IPS-18a (cell line): ENCODE results near the gene TUG1.

Experiments
- H3K27ac ChIP-seq: one replicate; pipeline ENCODE4 v1.5.1; 2013; ENCODE audit warnings: low read length
- H3K27me3 ChIP-seq: one replicate; pipeline ENCODE4 v1.6.1; 2013; ENCODE audit warnings: mild to moderate bottlenecking, low read length; ENCODE audit not compliant: control insufficient read depth, insufficient read depth
- H3K36me3 ChIP-seq: one replicate; pipeline ENCODE4 v1.6.1; 2013; ENCODE audit warnings: low read depth, low read length; ENCODE audit not compliant: control insufficient read depth
- H3K4me1 ChIP-seq: one replicate; pipeline ENCODE4 v1.6.1; 2013; ENCODE audit warnings: low read depth, low read length; ENCODE audit not compliant: control insufficient read depth
- H3K4me3 ChIP-seq: one replicate; pipeline ENCODE4 v1.5.1; 2013; ENCODE audit warnings: low read length
- H3K9ac ChIP-seq: one replicate; pipeline ENCODE4 v1.6.1; 2013; ENCODE audit warnings: mild to moderate bottlenecking, low read length, moderate library complexity
- H3K9me3 ChIP-seq: one replicate; pipeline ENCODE4 v1.6.1; 2013; ENCODE audit warnings: low read depth, low read length; ENCODE audit not compliant: control insufficient read depth

Gene TUG1

GRCh38 chr22:30979932-30980331 lies 10.9 kb downstream of the TUG1 start:
- H3K9me3 ChIP-seq: peaks cover 19% of the 10 kb centered on the region
- no peak overlapping the region for H3K9ac ChIP-seq
- H3K4me1 ChIP-seq: no peaks in the 10 kb centered on the region
- peaks cover 31% of the 10 kb centered on the region for H3K36me3 ChIP-seq
- H3K27me3 ChIP-seq: no peaks in the 10 kb centered on the region
- no peak overlapping the region for H3K27ac ChIP-seq
- no peak overlapping the region for H3K4me3 ChIP-seq

- Histone ChIP-seq H3K9me3 (peaks cover 8% of the 10 kb centered on the region), H3K36me3 (peaks cover 14% of the 10 kb centered on the region), H3K9ac (no peak overlapping the region), H3K27me3 (no peaks in the 10 kb centered on the region), H3K27ac (no peak overlapping the region), H3K4me3 (no peak overlapping the region), H3K4me1 (no peaks in the 10 kb centered on the region)
These were observed 13.4 kb downstream of the TUG1 start for GRCh38 chr22:30982512-30982911.

GRCh38 chr22:30984317-30984716 lies 15.3 kb downstream of the TUG1 start:
- H3K4me3 ChIP-seq: no peak overlapping the region
- H3K27ac ChIP-seq: no peak overlapping the region
- H3K4me1 ChIP-seq: no peaks in the 10 kb centered on the region
- no peaks in the 10 kb centered on the region for H3K27me3 ChIP-seq
- no peaks in the 10 kb centered on the region for H3K9me3 ChIP-seq
- H3K9ac ChIP-seq: no peak overlapping the region
- H3K36me3 ChIP-seq: no peaks in the 10 kb centered on the region

GRCh38 chr22:30985561-30986208 lies 16.6 kb downstream of the TUG1 start:
- no peak overlapping the region for H3K27ac ChIP-seq
- H3K9ac ChIP-seq: no peak overlapping the region
- no peak overlapping the region for H3K4me3 ChIP-seq
- H3K4me1 ChIP-seq: no peaks in the 10 kb centered on the region
- no peaks in the 10 kb centered on the region for H3K27me3 ChIP-seq
- H3K9me3 ChIP-seq: no peaks in the 10 kb centered on the region
- no peaks in the 10 kb centered on the region for H3K36me3 ChIP-seq

- no peak overlapping the region for H3K27ac ChIP-seq
- H3K36me3 ChIP-seq: no peaks in the 10 kb centered on the region
- H3K9ac ChIP-seq: no peak overlapping the region
- H3K4me1 ChIP-seq: no peaks in the 10 kb centered on the region
- no peak overlapping the region for H3K4me3 ChIP-seq
- H3K27me3 ChIP-seq: no peaks in the 10 kb centered on the region
- no peaks in the 10 kb centered on the region for H3K9me3 ChIP-seq
These were observed 20.4 kb downstream of the TUG1 start for GRCh38 chr22:30989474-30989873.

GRCh38 chr22:30990690-30991089 lies 21.6 kb downstream of the TUG1 start:
- no peaks in the 10 kb centered on the region for H3K4me1 ChIP-seq

GRCh38 chr22:30992565-30992964 lies 23.5 kb downstream of the TUG1 start:
- no peak overlapping the region for H3K27ac ChIP-seq
- no peaks in the 10 kb centered on the region for H3K9me3 ChIP-seq

More at GRCh38 chr22:30990690-30991089, 21.6 kb downstream of the TUG1 start:
- no peak overlapping the region for H3K4me3 ChIP-seq
- H3K36me3 ChIP-seq: no peaks in the 10 kb centered on the region
- H3K9me3 ChIP-seq: no peaks in the 10 kb centered on the region
- no peak overlapping the region for H3K9ac ChIP-seq
- no peaks in the 10 kb centered on the region for H3K27me3 ChIP-seq
- no peak overlapping the region for H3K27ac ChIP-seq

GRCh38 chr22:30994960-30995359 lies 25.9 kb downstream of the TUG1 start:
- H3K9me3 ChIP-seq: no peaks in the 10 kb centered on the region
- H3K9ac ChIP-seq: no peak overlapping the region
- H3K4me1 ChIP-seq: no peaks in the 10 kb centered on the region
- no peaks in the 10 kb centered on the region for H3K27me3 ChIP-seq
- no peak overlapping the region for H3K27ac ChIP-seq
- H3K36me3 ChIP-seq: no peaks in the 10 kb centered on the region
- H3K4me3 ChIP-seq: no peak overlapping the region

More at GRCh38 chr22:30992565-30992964, 23.5 kb downstream of the TUG1 start:
- Histone ChIP-seq H3K4me1 (no peaks in the 10 kb centered on the region), H3K4me3 (no peak overlapping the region), H3K27me3 (no peaks in the 10 kb centered on the region), H3K36me3 (no peaks in the 10 kb centered on the region), H3K9ac (no peak overlapping the region)

GRCh38 chr22:30996462-30996861 lies 27.4 kb downstream of the TUG1 start:
- H3K4me1 ChIP-seq: no peaks in the 10 kb centered on the region
- no peaks in the 10 kb centered on the region for H3K36me3 ChIP-seq
- no peaks in the 10 kb centered on the region for H3K27me3 ChIP-seq
- H3K27ac ChIP-seq: no peak overlapping the region
- no peak overlapping the region for H3K4me3 ChIP-seq
- no peak overlapping the region for H3K9ac ChIP-seq
- no peaks in the 10 kb centered on the region for H3K9me3 ChIP-seq

- Histone ChIP-seq H3K36me3 (no peaks in the 10 kb centered on the region), H3K9me3 (no peaks in the 10 kb centered on the region), H3K9ac (no peak overlapping the region), H3K4me1 (no peaks in the 10 kb centered on the region), H3K27me3 (no peaks in the 10 kb centered on the region), H3K4me3 (no peak overlapping the region), H3K27ac (no peak overlapping the region)
These were observed 29.3 kb downstream of the TUG1 start for GRCh38 chr22:30998329-30998728.

GRCh38 chr22:31001124-31001770 lies 32.2 kb downstream of the TUG1 start:
- Histone ChIP-seq H3K4me3 (no peak overlapping the region), H3K27me3 (no peaks in the 10 kb centered on the region), H3K27ac (no peak overlapping the region), H3K36me3 (no peaks in the 10 kb centered on the region), H3K9ac (no peak overlapping the region), H3K4me1 (no peaks in the 10 kb centered on the region), H3K9me3 (no peaks in the 10 kb centered on the region)

- Histone ChIP-seq H3K27me3 (no peaks in the 10 kb centered on the region), H3K9me3 (no peaks in the 10 kb centered on the region), H3K9ac (no peak overlapping the region), H3K36me3 (no peaks in the 10 kb centered on the region), H3K4me3 (no peak overlapping the region), H3K27ac (no peak overlapping the region), H3K4me1 (no peaks in the 10 kb centered on the region)
These were observed 36.5 kb downstream of the TUG1 start for GRCh38 chr22:31005535-31005934.
